ENCODE measurements around the gene C7orf57.

The C7orf57 gene

DNA sequence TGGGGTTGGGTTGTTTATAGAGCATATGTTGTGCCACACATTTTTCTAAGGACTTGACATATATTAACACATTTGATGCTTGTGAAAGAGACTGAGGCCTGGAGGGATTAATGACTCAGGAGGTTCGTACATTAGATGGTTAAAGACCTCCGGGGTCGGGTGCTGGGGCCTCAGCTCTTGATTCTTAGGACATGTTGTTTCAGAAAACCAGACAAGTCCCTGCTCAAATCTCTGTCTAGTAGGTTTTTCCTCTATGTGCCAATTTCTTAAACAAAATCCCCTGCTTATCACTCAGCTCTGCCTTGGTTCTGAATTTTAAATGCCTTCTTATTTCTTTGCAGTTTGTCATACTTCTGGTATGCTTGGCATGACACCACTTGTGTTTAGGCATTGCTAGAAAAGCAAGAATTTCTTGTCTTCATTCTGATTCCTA lies 59.5 kb downstream of the C7orf57 start:
- peak; percentile 56 for DNase-seq (ENCODE audit: low read depth, low spot score)
- H3K4me3 ChIP-seq (ENCODE audit: low read depth, low read length): no peak overlapping the region
- no peak for TF ChIP-seq CTCF (IDR thresholded peaks at IDR 0.05; ENCODE audit: low read depth, low read length)
- in situ Hi-C loops (cut with HindIII; ENCODE audit: low sequenced_read_pairs): no loop called here

DNA sequence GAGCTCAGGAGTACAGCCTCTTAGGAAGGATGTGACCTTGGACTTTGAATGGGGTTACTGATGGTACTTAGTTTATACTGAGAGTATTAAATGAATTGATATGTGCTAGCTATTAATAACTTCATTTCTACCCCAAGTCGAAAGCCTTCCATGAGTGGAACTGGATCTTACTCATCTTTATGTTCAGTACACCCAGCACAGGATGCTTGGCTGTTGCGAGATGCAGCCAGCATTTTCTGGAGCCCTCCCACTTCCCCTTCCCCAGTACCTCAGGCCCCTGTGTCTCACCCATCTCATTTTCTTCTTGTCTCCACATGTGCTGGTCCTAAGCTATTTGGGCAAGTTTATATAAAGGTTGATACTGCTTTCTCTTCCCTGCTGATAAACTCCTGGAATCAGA lies 60.9 kb downstream of the C7orf57 start:
- no peak for TF ChIP-seq CTCF (IDR thresholded peaks at IDR 0.05; ENCODE audit: low read depth, low read length)
- H3K4me3 ChIP-seq (ENCODE audit: low read depth, low read length): no peak overlapping the region
- no peak for DNase-seq (ENCODE audit: low read depth, low spot score)
- in situ Hi-C loops (cut with HindIII; ENCODE audit: low sequenced_read_pairs): no loop called here

- in situ Hi-C loops (cut with HindIII; ENCODE audit: low sequenced_read_pairs): no loop called here
- TF ChIP-seq CTCF (IDR thresholded peaks at IDR 0.05; ENCODE audit: low read depth, low read length): no peak
- no peak overlapping the region for H3K4me3 ChIP-seq (ENCODE audit: low read depth, low read length)
- DNase-seq (ENCODE audit: low read depth, low spot score): no peak
Measured at GRCh38 chr7:48097521-48098231, 62.3 kb downstream of the C7orf57 start.

GRCh38 chr7:48098846-48099245 lies 63.5 kb downstream of the C7orf57 start:
- H3K4me3 ChIP-seq (ENCODE audit: low read depth, low read length): no peak overlapping the region
- in situ Hi-C loops (cut with HindIII; ENCODE audit: low sequenced_read_pairs): no loop called here
- TF ChIP-seq CTCF (IDR thresholded peaks at IDR 0.05; ENCODE audit: low read depth, low read length): no peak
- DNase-seq (ENCODE audit: low read depth, low spot score): no peak

GRCh38 chr7:48099781-48100180 lies 64.4 kb downstream of the C7orf57 start:
- TF ChIP-seq CTCF (IDR thresholded peaks at IDR 0.05; ENCODE audit: low read depth, low read length): no peak
- no peak for DNase-seq (ENCODE audit: low read depth, low spot score)
- in situ Hi-C loops (cut with HindIII; ENCODE audit: low sequenced_read_pairs): no loop called here
- no peak overlapping the region for H3K4me3 ChIP-seq (ENCODE audit: low read depth, low read length)

DNA sequence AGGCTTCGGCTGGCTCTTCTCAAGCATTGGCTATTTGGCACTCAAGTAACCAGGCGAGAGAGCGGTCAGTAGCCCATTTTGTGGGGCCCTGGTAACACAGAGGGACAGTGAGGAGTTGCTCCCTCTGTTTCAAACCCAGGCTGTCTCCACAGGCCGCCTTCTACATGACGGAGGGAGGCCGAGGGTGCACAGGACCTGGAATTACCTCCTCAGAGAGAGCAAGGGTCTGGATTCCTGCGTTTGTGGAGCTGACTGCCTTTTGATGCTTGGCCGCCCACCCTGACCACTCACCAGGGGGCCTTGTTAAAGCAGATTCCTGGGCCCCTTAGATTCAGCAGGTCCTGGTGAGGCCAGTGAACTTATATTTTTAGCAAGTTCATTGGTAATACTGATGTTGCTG lies 66.0 kb downstream of the C7orf57 start:
- no peak for DNase-seq (ENCODE audit: low read depth, low spot score)
- H3K4me3 ChIP-seq (ENCODE audit: low read depth, low read length): no peak overlapping the region
- TF ChIP-seq CTCF (IDR thresholded peaks at IDR 0.05; ENCODE audit: low read depth, low read length): no peak
- in situ Hi-C loops (cut with HindIII; ENCODE audit: low sequenced_read_pairs): no loop called here

Data from astrocyte of the spinal cord (primary cell).